AML-193 (cell line): ENCODE data around the gene DYNC1LI1.
"Not testable (repeated sequence)": the region's sequence is repeated elsewhere in the genome, so short reads cannot be mapped to it uniquely, and the experiment has no call there.

Experiments
- DNase-seq, 2 experiments: peaks; one replicate each; lab custom pipeline; 2025; lab: John Stamatoyannopoulos, UW

DYNC1LI1 gene

GRCh38 chr3:32531010-32531647, 39.5 kb downstream of the DYNC1LI1 start:
- DNase-seq: peak in 1 of 2 experiments; percentile 10

GRCh38 chr3:32525720-32526119, 44.9 kb downstream of the DYNC1LI1 start:
- DNase-seq: no peak

- no peak for DNase-seq
Measured at GRCh38 chr3:32522682-32523081, 48.0 kb downstream of the DYNC1LI1 start.

- not testable (repeated sequence) for DNase-seq
Measured at GRCh38 chr3:32518921-32519320, 51.7 kb downstream of the DYNC1LI1 start.

DNA sequence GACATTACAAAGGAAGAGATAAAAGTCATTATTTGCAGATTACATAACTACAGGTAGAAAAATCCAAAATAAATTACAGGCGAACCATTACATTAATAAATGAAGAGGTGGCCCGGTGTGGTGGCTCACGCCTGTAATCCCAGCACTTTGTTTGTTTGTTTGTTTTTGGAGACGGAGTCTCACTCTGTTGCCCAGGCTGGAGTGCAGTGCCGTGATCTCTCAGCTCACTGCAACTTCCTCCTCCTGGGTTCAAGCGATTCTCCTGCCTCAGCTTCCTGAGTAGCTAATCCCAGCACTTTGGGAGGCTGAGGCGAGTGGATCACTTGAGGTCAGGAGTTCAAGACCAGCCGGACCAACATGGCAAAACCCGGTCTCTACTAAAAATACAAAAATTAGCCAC, 53.9 kb downstream of the DYNC1LI1 start:
- not testable (repeated sequence) for DNase-seq

GRCh38 chr3:32511005-32511404, 59.7 kb downstream of the DYNC1LI1 start:
- DNase-seq: no peak

DNA sequence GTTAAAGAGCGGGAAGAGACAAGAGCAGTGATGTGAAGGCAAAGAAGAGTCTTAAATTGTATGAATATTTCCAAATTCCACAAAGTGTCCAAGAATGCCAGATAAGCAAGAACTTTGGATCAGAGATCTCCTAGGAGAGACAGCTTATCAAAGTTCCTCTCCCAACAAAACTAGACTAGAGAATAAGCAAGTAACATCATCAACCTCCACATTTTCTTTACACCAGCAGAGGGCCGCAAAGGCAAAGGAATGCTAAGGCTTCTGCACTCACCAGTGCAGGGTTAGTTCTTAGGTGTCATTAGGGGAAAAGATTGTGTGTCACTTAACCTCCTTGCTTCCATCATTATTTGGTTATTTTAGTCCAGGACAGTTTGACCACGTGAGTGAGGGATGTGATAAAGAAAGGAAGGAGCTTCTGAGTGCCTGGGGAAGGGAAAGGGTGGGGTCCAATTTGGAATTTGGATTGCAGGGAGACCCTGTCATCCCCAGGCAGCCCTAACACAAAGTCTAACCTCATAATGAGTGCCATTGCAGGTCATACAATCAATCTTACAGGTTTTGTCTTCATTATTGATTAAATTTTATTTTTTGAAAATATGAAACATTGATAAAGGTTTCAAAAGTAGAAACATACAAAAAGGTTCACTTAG, 60.5 kb downstream of the DYNC1LI1 start:
- peak; percentile 86 to 89 for DNase-seq

DNA sequence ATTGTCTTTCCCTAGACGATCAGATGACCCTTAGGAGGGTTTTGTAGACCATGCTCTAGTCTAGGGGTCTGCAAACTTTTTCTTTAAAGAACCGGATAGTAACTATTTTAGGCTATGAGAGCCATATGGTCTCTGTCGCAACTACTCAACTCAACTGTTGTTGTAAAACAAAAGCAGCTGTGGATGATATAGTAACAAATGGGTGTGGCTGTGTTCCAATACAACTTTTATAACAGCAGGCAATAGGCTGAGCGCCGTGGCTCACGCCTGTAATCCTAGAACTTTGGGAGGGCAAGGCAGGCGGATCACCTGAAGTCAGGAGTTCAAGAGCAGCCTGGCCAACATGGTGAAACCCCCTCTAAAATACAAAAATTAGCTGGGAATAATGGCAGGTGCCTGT, 61.9 kb downstream of the DYNC1LI1 start:
- DNase-seq: no peak

DNA sequence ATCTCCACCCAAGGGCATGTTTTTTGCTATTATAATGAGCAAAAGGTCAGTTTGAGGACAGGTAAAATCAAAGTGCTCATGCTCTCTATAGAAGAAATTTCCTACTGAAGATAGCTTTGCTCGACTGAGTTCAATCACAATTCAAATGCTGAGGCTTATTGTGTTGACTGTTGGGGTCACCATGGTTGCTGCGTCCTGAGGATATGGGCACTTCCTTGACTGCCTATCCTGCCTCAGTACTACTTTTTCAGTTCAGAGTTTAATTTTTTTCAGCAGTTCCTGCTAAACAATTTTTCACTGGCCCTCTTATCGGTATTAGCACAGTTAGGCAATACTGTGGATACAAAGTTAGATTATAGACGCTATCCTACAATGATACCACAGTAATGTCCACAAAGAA, 64.2 kb downstream of the DYNC1LI1 start:
- no peak for DNase-seq

- DNase-seq: peak in 1 of 2 experiments; percentile 72
Measured at GRCh38 chr3:32502946-32503286, 67.7 kb downstream of the DYNC1LI1 start.

DNA sequence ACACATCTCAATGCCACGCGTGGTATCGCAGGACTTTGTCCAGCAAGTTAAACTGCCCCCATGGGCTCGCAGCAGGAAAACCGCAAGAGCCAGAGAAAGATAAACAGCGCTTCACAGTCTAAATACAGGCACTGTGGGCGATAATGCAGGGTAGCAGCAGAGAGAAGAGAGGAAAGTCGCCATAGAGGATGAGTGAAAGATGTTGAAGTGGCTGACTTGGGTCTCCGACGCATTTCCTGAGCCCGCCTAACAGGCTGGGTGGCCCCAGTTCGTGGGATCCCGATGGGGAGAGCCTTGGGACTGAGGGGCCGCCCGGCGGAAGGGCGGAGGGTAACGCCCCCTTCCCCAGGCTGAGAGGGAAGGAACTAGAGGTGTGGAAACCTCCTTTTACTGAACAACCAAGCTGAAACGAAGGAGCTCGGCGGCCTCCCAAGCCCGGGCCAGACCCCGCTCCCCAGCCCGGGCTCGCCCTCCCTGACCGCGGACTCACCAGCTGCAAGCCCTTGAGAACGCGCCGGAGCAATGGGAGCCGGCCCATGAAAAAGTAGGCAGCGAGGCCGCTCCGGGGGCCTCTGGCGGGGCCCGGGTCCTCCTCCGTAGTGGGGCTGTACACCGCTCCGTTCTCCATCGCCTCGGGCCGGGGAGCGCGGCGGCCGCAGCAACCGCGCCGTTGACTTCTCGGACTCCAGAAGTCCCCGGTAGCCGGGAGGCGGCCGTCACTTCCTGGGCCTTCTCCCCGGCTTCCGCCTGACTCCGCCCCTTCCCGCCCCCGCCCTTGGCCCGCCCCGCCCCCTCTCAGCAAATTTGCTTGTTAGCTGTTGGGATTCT, 68.3 kb downstream of the DYNC1LI1 start, which contains the start of gene CMTM6:
Gene CMTM6 (minus strand): TSS at position 735 of the 828 bp plus-strand sequence. CDS start 107 bp downstream, at position 628.
- DNase-seq: peak; percentile 79 to 82

DNA sequence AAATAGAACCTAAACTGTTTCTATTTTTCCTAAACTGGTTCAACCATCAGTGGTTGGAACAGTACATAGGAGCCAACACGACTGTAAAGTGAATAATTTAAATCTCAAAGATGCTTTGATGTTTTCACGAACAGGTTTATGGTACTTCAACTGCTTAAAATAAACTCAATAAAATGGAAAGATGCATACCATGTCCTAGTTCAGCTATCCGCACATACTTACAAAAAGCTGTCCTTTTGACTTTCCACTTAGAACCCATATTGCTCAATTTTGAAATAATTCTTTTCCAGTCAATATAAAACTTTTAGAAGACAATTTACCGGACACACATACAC, 68.9 kb downstream of the DYNC1LI1 start:
- no peak for DNase-seq

DNA sequence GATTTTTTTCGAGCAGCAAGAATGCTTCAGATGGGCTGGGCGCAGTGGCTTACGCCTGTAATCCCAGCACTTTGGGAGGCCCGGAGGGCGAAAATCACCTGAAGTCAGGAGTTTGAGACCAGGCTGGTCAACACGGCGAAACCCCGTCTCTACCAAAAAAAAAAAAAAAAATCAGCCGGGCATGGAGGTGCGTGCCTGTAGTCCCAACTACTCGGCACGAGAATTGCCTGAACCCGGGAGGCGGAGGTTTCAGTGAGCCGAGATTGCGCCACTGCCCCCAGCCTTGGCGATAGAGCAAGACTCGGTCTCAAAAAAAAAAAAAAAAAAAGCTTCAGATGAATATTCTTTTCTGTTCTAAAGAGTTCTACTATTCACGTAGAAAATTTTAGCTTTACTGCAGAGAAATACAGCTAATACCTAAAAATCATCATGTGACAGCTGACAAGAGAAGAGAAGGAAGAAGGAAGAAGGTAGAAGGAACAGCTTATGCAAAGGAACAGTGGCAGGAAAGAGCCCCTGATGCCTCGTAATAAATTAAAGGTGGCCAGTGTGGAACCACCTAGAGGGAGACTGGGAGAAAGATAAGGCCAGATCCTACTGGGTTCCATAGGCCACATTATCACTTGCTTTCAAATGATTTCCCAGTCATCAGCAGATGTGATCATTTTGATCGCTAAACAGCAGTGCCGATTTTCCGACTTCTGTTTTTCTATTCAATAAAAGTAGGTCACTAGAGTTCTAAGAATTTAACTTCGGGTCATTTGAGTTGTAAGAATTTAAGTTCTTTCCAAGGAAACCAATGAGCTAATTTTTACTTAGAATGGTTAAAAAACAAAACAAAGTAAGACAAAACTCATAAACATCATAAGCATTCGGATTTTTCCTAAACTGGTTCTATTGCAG, 69.5 kb downstream of the DYNC1LI1 start:
- DNase-seq: peak; percentile 42 to 48

GRCh38 chr3:32500231-32500630, 70.4 kb downstream of the DYNC1LI1 start:
- no peak for DNase-seq

DNA sequence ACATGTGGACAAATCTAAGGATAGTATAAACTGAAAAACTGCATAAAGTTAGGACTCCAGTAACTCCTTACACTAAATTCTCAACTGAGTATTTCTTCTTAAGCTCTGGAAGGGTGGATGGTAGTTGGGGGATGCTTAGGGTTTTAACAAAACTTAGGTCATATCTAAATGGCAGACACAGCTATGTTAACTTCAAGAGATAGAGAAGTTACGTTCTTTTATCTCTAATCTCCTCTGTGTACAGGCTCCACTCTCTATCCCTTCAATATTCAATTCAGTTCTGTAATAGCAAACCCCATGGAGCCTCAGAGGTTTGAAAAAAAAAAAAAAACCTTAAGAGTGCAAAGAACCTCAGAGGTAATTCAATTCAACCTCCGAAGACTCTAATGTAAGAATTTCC, 71.1 kb downstream of the DYNC1LI1 start:
- DNase-seq: no peak

DNA sequence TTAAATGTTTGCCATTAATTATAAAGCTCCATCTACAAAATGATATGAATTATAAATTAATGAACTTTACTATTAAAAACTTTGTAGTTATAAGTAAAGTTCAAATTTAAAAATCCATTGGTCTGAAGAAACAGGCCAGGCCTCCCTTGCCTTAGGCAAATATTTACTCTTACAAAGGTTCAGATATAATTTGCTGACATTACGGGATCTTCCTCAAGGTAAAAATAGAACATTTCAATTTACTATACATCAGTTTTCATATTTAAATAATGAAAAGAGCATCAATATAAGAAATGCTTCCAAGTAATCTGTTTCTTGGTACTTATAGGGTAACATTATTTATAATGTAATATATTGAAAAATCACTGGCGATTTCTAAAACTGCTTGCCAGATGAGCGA, 71.7 kb downstream of the DYNC1LI1 start:
- no peak for DNase-seq

GRCh38 chr3:32498252-32498651, 72.4 kb downstream of the DYNC1LI1 start:
- DNase-seq: no peak

- no peak for DNase-seq
Measured at GRCh38 chr3:32495609-32496008, 75.0 kb downstream of the DYNC1LI1 start.

DNA sequence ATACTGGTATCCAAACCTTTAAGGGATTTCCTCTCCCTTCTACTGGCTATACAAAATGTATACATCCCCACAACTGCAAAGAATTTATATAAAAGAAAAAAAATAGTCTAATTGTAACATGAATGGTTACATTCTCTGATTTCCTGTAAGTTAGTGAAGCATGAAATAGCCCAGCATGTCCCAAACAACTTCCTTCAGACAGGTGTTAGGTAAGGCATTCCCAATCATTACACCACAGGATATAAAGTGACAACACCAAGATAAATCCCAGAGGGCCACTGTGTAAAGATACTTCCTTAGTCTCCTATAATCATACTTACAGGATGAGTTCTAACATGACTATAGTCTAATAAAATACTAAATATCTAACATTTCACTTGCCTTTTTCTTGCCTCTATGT, 75.6 kb downstream of the DYNC1LI1 start:
- DNase-seq: no peak

- DNase-seq: no peak
Measured at GRCh38 chr3:32493437-32494414, 76.9 kb downstream of the DYNC1LI1 start.
